GM19463 (cell line): Measurements from ENCODE around the gene M1AP.

Experiments
- ATAC-seq: cut with Tn5 transposase; IDR thresholded peaks from one replicate; pipeline ENCODE4 v1.9.1; 2021; ENCODE audit warnings: mild to moderate bottlenecking, moderate library complexity; ENCODE audit not compliant: unreplicated experiment

Gene M1AP

DNA sequence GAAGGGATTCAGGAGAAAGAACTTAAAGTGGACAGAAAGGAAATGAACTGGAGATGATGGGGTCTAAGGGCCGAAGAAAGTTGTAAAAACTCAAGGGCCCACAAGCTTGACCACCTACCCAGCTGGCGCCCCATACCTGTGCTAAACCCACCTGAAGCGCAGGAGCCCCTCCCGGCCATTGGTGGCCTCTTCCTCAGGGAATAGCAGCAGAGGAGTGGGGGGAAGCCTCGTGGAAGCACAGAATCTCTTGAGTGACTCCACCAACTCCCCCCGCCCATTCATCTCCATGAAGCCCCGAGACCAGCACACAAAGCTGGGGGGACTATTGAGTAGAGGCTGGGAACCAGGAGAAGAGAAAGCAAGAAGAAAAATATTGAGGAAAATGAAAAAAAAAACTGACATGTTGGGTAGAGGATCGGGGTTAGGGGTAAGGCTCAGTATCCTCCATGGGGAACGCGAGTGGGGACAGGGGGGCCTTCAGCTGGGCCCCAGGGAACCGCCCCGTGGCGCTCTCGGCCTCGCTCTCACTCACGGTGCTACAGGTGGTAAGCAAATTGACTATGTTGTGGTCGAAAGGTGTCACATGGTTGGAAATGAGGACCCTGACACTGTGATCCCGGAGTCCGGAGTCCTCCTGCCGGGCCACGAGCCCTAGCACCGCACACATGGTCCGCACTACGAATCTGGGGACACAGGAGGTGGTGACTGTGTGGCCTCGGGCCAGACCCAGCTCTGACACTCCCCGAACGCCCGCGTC lies 119.4 kb downstream of the M1AP start:
- ATAC-seq = no peak

DNA sequence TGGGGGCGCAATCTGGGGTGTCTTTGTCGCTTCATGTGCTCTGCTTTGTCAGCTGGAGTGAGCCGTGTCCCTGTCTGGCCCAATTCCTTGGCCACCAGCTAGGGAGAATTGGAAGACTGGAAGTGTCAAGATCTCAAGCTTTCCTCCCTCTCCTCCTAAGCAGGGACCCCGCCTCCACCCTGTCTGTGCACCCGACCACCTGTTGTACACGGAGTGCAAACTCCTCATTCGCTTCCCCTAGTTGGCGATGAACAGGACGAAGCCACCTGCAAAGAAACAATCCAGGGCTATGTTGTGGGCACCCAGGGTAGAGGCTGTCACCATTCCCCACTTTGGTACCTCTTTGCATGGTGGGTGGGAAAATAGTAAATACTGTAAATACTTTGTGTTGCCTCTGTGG lies 120.4 kb downstream of the M1AP start:
- ATAC-seq = no peak

- ATAC-seq = no peak
Observed at GRCh38 chr2:74526649-74527230, 121.4 kb downstream of the M1AP start.

- ATAC-seq = no peak
Observed at GRCh38 chr2:74525717-74526648, 122.1 kb downstream of the M1AP start, which contains the start of gene DQX1. DQX1 (minus strand) TSS chr2:74526231; CDS start chr2:74525729, 502 bp downstream.

DNA sequence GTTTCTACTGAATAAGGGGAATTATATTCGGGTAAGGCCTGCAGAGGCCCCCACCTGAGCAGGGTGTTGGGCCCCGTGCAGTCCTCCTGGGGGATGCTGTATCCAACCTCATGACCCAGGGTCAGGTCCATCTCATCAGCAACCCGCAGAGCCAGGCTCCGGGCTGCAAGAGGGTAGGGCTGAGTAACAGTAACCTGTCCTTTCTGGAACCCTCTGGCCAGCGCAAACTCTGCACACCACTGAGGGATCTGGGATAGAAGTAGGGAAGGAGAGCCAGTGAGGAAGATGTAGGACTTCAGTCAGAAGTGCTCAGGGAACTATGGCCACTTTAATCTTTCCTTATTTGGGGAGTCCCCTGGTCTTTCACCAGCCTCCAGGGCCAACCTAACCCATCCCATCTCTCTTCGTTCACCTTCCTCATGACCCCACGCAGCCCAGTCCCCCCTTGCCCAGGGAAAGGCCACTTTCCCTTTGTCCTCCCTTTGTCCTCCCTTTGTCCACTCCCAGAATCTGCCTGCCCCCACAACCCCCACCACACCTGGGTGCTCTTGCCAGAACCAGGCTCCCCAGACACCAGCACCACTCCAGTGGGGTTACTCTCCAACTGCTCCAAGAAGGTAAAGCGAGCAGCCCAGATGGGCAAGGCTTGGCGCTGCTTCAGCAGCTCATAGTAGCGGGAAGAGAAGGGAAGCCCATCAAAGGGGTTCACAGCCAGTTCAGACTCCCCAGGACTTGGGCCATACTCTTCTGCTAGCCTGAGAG lies 123.0 kb downstream of the M1AP start:
- no peak for ATAC-seq

DNA sequence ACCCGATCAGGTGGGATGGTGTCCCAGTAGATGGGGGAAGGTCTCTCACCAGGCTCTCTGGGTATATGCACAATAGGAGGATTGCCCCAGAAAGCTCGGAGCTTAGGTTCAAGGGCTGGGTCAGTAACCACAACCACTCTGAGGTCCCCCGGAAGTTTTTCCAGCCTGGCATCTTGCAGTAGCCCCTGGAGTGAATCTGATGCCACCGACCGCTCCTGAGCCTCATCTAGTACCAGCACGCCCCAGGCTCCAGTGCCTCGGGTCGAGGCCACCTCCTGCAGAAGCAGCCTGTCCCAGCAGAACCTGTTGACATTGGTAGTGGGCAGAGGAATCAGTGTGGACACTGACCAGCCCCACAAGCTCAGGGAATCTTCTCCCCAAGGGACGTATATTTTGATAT lies 124.1 kb downstream of the M1AP start:
- ATAC-seq = no peak

GRCh38 chr2:74522516-74522915 lies 125.6 kb downstream of the M1AP start:
- ATAC-seq = no peak

- no peak for ATAC-seq
Observed at GRCh38 chr2:74516650-74517049, 131.5 kb downstream of the M1AP start.

DNA sequence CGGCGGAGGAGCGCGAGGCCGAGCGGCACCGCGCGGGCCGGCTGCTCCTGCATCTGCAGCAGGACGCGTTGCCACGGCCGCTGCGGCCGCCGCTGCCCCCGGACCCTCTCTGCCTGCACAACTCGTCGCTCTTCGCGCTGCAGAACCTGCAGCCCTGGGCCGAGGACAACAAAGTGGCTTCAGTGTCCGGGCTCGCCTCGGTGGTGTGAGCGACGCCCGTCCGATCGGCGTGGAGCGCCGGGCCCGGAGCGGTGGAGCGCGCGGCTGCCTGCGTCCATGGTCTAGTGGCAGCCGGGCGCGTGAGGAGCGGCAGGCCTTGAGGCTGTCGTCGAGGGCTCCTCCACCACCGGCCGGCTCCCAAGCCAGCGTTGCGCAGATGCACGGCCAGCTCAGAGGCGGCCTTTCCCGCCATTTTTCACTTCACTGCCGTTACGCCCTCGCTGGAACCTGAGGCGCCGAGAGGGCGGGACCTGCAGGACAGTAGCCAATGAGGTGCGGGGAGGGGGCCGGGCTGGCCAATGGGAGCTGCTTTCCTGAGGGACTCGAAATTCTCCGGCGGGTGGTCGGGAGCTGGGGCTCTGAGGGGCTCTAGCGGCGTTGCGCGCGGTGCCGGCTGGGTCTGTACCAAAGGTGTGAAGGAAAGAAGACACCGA lies 132.0 kb downstream of the M1AP start:
- ATAC-seq = peak; percentile 76

GRCh38 chr2:74515271-74515980 lies 132.7 kb downstream of the M1AP start:
- ATAC-seq = peak; percentile 16

DNA sequence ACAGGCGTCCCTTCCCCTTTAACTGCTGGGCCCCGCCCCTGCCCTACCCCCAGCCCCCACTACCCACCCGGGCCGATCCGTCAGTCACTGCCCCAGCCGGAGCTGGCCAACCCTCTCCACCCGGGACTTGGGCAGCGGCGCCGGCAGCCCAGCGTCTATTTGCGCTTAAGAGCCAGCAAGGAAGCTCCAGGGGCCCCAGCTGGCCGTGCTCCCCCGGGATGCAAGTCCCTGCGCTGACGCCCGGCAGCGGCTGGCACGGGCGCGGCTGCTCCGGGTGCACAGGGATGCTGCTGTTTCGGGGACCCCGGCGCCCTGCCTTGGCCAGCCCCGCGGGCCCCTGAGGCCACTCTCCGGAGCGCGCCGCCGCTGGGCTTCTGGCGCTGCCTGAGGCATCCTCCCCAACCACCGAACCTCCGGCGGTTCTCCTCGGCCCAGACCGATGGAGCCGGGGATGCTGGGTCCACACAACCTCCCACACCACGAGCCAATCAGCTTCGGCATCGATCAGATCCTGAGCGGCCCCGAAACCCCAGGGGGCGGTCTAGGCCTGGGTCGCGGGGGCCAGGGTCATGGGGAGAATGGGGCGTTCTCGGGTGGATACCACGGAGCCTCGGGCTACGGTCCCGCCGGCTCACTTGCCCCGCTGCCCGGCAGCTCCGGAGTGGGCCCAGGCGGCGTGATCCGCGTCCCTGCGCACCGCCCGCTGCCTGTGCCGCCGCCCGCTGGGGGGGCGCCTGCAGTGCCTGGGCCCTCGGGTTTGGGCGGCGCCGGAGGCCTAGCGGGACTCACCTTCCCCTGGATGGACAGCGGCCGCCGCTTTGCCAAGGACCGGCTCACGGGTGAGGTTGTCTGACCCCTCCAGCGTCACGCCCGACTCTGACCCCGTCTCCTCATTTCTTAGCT lies 133.5 kb downstream of the M1AP start, which contains the start of gene TLX2:
TSS of gene TLX2 (plus strand) at position 83 of the 903 bp plus-strand sequence. CDS start at position 440, 357 bp downstream.
- no peak for ATAC-seq

DNA sequence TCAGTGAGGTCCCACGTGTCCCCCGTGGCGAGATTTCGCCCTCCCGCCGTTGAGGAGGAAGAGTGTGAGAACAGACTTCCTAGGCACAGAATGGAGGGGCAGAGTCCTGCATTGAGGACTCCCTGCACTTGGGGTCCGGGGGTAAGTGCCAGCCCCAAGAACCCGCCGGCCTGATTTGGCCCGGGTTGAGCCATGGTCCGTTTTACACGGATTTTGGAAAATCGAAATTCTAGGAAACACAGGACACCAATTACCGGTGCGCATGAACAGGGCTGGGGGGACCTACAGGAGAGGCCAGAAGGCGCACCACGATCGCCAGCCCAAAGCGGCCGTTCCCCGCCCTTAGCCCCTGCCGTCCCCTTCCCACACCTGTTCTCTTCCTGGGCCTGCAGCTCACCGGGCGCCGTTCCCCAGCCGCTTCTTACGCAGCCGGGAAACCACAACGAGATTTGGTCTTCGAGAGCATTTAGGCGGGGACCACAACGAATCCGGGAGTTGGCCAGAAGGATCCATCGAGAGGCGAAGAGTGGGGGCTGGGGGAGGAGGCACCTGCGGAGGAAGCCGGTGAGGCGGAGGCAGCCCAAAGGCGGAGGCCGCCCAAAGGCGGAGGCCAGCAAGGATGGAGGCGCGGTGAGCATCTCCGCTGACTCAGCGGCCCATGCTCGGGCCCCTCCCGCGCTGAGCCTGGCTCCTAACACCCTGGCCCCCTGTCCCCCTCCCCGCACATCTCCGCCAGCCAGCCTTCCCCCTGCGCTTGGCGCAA lies 134.3 kb downstream of the M1AP start:
- ATAC-seq = no peak

DNA sequence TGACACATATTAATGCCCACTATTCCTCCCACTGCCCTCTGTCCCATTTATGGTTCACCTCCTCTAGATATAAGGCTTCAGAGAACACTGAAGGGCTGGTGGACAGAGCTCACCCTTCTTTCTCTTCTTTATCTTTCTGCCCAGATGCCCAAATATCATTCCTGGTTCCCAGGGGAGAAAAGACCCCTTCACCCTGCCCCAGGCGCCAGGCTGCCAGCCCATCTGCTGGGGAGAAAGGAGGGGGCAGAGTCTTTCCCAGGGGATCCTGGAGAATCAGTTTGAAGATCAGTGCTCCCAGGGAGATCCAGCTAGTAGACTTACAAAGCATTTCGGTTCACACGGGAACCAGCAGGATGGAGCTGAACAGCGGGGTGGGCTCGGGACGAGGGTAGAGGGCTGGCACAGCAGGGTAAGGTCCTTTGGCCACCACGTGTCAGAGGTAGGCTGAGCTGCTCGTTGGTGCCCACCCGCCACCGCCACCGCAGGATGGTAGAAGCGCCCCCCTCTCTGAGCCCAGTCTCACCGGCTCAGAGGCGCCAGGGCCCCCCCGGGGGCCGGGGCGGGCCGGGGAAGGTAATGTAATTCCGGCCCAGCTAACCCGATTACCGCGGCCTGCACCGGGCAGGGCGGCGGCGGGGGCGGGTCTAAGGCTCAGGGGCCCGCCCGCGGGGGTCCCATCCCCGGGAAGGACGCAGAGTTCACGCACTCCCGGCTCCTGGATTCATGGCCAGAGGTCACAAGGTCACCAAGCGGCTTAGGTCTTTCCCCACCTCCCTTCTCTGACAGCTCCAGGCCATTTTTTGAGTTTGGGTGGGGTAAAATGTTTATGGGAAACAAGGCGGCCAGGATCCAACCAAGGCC lies 135.2 kb downstream of the M1AP start:
- no peak for ATAC-seq

- no peak for ATAC-seq
Observed at GRCh38 chr2:74511104-74511989, 136.8 kb downstream of the M1AP start.

DNA sequence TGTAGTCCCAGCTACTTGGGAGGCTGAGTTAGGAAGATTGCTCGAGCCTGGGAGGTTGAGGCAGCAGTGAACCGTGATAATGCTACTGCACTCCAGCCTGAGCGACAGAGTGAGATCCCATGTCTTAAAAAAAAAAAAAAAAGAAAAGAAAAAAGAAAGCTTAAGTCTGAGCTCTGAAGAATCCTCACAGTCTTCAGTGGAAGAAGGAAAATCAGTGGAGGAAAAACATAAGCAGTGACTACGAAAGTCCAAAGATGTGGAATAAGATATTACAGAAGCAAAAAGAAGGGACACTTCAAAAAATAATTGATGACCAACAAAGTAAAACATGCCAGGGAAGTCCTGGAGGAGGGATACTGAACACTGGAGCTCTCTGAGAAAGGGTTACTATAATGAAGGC lies 137.9 kb downstream of the M1AP start:
- ATAC-seq = no peak
